Measurements from ENCODE around the gene BSN.

The BSN gene

DNA sequence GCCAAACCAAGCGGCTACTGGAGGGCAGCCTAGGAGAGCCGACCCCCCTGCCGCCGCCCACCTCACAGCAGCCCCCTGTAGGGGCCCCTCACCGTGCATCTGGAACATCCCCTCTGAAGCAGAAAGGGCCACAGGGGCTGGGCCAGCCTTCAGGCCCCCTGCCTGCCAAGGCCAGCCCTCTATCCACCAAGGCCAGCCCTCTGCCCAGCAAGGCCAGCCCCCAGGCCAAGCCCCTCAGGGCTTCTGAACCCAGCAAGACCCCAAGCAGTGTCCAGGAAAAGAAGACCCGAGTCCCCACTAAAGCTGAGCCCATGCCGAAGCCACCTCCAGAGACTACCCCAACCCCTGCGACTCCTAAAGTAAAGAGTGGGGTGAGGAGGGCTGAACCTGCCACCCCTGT, 96.4 kb downstream of the BSN start:
- in situ Hi-C loops (cut with MboI; ENCODE audit: low sequenced_read_pairs), result loop anchor here (25.0 kb wide), 1 partner anchor 88 kb away; the partner anchor contains the start of gene BSN

DNA sequence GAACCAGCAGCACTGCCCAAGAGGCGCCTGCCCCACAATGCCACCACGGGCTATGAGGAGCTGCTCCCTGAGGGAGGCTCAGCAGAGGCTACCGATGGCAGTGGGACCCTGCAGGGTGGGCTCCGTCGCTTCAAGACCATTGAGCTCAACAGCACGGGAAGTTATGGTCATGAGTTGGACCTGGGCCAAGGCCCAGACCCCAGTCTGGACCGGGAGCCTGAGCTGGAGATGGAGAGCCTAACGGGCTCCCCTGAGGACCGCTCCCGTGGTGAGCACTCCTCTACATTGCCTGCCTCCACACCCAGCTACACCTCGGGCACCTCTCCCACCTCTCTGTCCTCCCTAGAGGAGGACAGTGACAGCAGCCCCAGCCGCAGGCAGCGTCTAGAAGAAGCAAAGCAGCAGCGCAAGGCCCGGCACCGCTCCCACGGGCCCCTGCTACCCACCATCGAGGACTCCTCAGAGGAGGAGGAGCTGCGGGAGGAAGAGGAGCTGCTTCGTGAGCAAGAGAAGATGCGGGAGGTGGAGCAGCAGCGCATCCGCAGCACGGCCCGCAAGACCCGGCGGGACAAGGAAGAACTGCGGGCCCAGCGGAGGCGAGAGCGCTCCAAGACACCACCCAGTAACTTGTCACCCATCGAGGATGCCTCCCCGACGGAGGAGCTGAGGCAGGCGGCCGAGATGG, 98.1 kb downstream of the BSN start:
- in situ Hi-C loops (cut with MboI; ENCODE audit: low sequenced_read_pairs), result loop anchor here (25.0 kb wide), 1 partner anchor 90 kb away; the partner anchor contains the start of gene BSN

DNA sequence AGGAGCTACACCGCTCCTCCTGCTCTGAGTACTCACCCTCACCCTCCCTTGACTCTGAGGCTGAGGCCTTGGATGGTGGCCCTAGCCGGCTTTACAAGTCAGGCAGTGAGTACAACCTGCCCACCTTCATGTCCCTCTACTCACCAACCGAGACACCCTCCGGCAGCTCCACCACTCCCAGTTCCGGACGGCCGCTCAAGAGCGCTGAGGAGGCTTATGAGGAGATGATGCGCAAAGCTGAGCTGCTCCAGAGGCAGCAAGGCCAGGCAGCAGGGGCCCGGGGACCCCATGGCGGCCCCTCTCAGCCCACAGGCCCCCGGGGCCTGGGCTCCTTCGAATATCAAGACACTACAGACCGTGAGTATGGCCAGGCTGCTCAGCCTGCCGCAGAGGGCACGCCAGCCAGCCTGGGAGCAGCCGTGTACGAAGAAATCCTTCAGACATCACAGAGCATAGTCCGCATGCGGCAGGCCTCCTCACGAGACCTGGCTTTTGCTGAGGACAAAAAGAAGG, 98.7 kb downstream of the BSN start:
- in situ Hi-C loops (cut with MboI; ENCODE audit: low sequenced_read_pairs), result loop anchor here (25.0 kb wide), 1 partner anchor 91 kb away; the partner anchor contains the start of gene BSN

- in situ Hi-C loops (cut with MboI; ENCODE audit: low sequenced_read_pairs), result loop anchor here (25.0 kb wide), 1 partner anchor 91 kb away; the partner anchor contains the start of gene BSN
Measured at GRCh38 chr3:49653621-49654020, 99.3 kb downstream of the BSN start.

- in situ Hi-C loops (cut with MboI; ENCODE audit: low sequenced_read_pairs), result loop anchor here (25.0 kb wide), 1 partner anchor 92 kb away; the partner anchor contains the start of gene BSN
Measured at GRCh38 chr3:49654176-49654825, 100.0 kb downstream of the BSN start.

DNA sequence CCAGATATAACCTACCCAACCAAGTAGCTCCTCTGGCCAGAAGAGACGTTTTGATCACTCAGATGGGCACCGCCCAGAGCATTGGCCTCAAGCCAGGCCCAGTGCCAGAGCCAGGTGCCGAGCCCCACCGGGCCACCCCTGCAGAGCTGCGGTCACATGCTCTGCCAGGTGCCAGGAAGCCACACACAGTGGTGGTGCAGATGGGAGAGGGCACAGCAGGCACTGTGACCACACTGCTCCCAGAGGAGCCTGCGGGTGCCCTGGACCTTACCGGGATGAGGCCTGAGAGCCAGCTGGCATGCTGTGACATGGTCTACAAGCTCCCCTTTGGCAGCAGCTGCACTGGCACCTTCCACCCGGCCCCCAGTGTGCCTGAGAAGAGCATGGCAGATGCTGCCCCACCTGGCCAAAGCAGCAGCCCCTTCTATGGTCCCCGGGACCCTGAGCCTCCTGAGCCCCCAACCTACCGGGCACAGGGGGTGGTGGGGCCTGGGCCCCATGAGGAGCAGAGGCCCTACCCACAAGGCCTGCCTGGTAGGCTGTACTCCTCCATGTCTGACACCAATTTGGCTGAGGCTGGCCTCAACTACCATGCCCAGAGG, 100.8 kb downstream of the BSN start:
- in situ Hi-C loops (cut with MboI; ENCODE audit: low sequenced_read_pairs), result loop anchor here (25.0 kb wide), 1 partner anchor 93 kb away; the partner anchor contains the start of gene BSN

DNA sequence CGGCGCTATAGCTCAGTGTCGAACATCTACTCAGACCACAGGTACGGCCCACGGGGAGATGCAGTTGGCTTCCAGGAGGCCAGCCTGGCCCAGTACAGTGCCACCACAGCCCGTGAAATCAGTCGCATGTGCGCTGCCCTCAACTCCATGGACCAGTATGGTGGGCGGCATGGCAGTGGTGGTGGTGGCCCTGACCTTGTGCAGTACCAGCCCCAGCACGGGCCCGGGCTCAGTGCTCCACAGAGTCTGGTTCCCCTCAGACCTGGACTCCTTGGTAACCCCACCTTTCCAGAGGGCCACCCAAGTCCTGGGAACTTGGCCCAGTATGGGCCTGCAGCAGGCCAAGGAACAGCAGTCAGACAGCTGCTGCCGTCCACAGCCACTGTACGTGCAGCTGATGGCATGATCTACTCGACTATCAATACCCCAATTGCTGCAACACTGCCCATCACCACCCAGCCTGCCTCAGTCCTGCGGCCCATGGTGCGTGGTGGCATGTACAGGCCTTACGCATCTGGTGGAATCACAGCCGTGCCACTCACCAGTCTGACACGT, 101.5 kb downstream of the BSN start:
- in situ Hi-C loops (cut with MboI; ENCODE audit: low sequenced_read_pairs), result loop anchor here (25.0 kb wide), 1 partner anchor 94 kb away; the partner anchor contains the start of gene BSN

- in situ Hi-C loops (cut with MboI; ENCODE audit: low sequenced_read_pairs), result loop anchor here (25.0 kb wide), 1 partner anchor 94 kb away; the partner anchor contains the start of gene BSN
Measured at GRCh38 chr3:49656541-49657112, 102.3 kb downstream of the BSN start.

DNA sequence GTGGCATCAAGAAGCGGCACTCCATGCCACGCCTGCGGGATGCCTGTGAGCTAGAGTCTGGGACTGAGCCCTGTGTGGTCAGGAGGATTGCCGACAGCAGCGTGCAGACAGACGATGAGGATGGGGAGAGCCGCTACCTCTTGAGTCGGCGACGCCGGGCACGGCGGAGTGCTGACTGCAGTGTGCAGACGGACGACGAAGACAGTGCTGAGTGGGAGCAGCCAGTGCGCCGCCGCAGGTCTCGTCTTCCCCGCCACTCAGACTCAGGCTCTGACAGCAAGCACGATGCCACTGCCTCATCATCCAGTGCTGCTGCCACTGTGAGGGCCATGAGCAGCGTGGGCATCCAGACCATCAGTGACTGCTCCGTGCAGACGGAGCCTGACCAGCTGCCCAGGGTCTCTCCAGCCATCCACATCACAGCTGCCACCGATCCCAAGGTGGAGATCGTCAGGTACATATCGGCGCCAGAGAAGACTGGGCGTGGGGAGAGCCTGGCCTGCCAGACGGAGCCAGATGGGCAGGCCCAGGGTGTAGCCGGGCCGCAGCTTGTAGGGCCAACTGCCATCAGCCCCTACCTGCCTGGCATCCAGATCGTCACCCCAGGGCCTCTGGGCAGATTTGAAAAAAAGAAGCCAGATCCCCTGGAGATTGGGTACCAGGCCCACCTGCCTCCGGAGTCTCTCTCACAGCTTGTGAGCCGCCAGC, 103.1 kb downstream of the BSN start:
- in situ Hi-C loops (cut with MboI; ENCODE audit: low sequenced_read_pairs), result loop anchor here (25.0 kb wide), 1 partner anchor 95 kb away; the partner anchor contains the start of gene BSN

DNA sequence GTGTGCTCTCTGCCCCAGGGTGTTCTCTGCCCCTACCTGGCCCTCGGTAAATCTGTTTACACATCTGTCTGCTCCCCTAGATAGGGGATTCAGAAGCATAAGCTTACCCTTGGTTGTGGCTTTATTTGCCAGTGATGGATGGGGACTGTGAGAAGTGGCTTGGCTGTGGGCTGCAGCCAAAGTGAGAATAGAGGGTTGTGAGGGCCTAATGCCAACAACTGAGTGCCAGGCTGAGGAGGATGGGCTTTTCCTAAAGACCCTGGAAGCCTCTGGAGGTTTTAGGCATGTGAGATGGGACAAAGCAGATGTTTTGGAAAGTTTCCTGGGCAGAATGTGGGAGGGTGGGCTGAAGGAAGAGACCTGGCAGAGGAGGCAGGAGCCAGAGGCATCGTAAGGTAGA, 104.4 kb downstream of the BSN start:
- in situ Hi-C loops (cut with MboI; ENCODE audit: low sequenced_read_pairs), result loop anchor here (25.0 kb wide), 1 partner anchor 96 kb away; the partner anchor contains the start of gene BSN

DNA sequence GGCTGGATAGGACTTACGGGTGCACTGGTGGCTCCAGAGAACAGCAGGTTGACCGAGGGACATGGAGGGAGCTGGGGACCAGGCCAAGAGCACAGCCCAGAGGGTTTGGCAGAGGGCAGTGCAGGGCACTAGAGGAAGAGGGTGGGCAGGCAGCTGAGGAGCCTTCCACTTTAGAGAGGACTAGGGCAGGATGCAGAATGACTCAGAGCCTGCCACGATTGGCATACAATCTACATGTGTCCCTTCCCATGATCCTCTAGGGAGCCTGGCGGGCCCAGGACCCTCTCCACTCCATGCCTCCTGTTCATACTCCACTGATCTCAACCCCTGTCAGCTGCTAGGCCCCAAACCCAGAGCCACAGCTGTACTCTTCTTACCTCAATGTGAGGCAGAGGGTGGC, 105.5 kb downstream of the BSN start:
- in situ Hi-C loops (cut with MboI; ENCODE audit: low sequenced_read_pairs), result loop anchor here (25.0 kb wide), 1 partner anchor 97 kb away; the partner anchor contains the start of gene BSN

DNA sequence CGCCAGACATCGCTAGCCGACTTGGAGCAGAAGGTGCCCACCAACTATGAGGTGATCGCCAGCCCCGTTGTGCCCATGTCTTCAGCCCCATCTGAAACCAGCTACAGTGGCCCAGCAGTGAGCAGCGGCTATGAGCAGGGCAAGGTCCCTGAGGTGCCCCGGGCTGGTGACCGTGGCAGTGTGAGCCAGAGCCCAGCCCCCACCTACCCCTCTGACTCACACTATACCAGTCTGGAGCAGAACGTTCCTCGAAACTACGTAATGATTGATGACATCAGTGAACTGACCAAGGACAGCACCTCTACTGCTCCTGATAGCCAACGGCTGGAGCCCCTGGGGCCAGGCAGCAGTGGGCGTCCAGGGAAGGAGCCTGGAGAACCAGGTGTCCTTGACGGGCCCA, 107.0 kb downstream of the BSN start:
- in situ Hi-C loops (cut with MboI; ENCODE audit: low sequenced_read_pairs), result loop anchor here (25.0 kb wide), 1 partner anchor 99 kb away; the partner anchor contains the start of gene BSN

GRCh38 chr3:49662021-49662420, 107.7 kb downstream of the BSN start:
- in situ Hi-C loops (cut with MboI; ENCODE audit: low sequenced_read_pairs), result loop anchor here (25.0 kb wide), 1 partner anchor 100 kb away; the partner anchor contains the start of gene BSN

- in situ Hi-C loops (cut with MboI; ENCODE audit: low sequenced_read_pairs), result loop anchor here (25.0 kb wide), 1 partner anchor 101 kb away; the partner anchor contains the start of gene BSN
Measured at GRCh38 chr3:49662720-49663413, 108.6 kb downstream of the BSN start.

- in situ Hi-C loops (cut with MboI; ENCODE audit: low sequenced_read_pairs), result loop anchor here (25.0 kb wide), 1 partner anchor 102 kb away; the partner anchor contains the start of gene BSN
Measured at GRCh38 chr3:49663831-49664230, 109.6 kb downstream of the BSN start.

DNA sequence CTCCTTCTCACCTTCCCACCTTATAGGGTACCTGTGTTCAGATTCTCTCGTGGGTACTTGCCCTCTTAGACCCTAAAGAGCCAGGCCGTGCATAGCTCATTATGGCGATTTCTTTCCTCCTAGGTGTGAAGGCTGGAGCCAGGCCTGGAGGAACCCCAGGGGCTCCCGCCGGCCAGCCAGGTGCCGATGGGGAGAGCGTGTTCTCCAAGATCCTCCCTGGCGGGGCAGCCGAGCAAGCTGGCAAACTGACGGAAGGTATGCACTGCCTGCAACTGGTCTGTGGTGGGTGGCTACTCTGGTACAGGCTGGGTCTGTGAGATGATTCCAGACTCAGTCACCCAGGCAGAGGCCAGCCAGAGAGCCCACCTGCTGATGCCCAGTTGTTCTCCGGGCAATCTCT, 110.0 kb downstream of the BSN start:
- in situ Hi-C loops (cut with MboI; ENCODE audit: low sequenced_read_pairs), result loop anchor here (25.0 kb wide), 1 partner anchor 102 kb away; the partner anchor contains the start of gene BSN

- in situ Hi-C loops (cut with MboI; ENCODE audit: low sequenced_read_pairs), result loop anchor here (25.0 kb wide), 1 partner anchor 104 kb away; the partner anchor contains the start of gene BSN
Measured at GRCh38 chr3:49665822-49666519, 111.7 kb downstream of the BSN start.

- in situ Hi-C loops (cut with MboI; ENCODE audit: low sequenced_read_pairs), result loop anchor here (25.0 kb wide), 1 partner anchor 104 kb away; the partner anchor contains the start of gene BSN
Measured at GRCh38 chr3:49666592-49666991, 112.3 kb downstream of the BSN start.
